NCI-H2196 (cell line): ENCODE data around the gene CCL25.
"Not testable (repeated sequence)": the region's sequence is repeated elsewhere in the genome, so short reads cannot be mapped to it uniquely, and the experiment has no call there.

ENCODE experiments used
- DNase-seq: peaks from one replicate; lab custom pipeline; 2025; ENCODE audit not compliant: unreplicated experiment; lab: John Stamatoyannopoulos, UW

Gene CCL25, protein sequence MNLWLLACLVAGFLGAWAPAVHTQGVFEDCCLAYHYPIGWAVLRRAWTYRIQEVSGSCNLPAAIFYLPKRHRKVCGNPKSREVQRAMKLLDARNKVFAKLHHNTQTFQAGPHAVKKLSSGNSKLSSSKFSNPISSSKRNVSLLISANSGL

GRCh38 chr19:8052464-8052859 is at the start of gene CCL25:
Gene CCL25 (plus strand): TSS chr19:8052760. CDS start chr19:8053050, 290 bp downstream.
- no peak for DNase-seq

- DNase-seq, result no peak
These were observed 48.6 kb upstream of the CCL25 start for GRCh38 chr19:8004001-8004400.

DNA sequence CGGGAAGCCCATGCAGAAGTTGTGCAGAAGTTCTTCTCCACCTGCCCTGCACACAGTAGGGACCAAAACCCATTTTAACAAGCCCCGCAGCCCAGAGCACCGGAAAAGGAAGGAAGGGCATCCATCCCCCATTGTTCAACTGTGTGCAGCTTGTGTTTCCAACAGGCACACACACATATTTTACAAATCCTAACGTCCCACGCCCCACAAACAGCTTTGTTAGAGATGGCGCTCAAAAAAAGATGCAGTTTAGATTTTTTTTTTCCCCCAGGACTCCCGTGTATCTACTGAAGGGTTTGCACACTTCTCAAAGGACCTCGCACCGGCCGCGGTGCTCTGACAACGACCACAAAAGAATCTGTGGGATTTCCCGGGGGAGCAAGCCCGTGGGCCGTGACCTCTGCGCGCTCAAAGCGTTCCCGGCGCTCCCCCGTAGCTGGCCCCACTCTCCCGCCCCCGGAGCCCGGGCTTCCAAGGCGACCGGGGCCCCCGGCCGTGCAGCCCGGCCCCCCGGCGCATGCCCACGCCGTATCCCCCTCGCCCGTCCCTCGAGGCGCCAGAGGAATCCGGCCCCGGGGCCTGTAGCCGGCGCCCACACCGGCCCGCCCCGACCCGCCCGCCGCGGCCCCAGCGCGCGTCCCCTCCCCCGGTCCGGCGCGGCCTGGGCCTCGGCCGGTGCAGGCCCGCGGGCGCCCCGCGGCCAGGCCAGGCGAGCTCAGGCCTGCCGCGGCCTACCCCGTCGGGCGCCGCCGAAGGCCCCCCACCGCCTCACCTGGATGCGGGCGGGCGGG is 47.6 kb upstream of the CCL25 start:
- DNase-seq, result no peak

- DNase-seq, result peak; percentile 94
These were observed 46.9 kb upstream of the CCL25 start, which contains the start of gene ELAVL1 for GRCh38 chr19:8005534-8006256. Gene ELAVL1 (minus strand): TSS chr19:8005641. CDS start chr19:7991815, 13,826 bp downstream.

- no peak for DNase-seq
These were observed 34.8 kb upstream of the CCL25 start for GRCh38 chr19:8017808-8018207.

DNA sequence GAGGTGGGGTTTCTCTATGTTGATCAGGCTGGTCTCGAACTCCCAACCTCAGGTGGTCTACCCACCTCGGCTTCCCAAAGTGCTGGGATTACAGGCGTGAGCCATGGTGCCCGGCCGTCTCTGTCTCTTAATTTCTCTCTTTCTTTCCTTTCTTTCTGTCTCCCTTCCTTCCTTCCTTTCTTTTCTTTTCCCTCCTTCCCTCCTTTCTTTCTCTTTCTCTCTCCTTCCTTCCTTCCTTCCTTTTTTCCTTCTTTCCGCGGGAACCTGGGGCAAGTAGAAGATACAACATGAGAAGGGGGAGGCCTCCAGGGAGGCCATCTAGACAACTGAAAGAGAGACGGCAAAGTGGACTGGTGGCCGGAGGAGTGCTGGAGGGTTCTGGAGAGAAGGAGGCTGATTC is 31.9 kb upstream of the CCL25 start:
- no peak for DNase-seq

DNA sequence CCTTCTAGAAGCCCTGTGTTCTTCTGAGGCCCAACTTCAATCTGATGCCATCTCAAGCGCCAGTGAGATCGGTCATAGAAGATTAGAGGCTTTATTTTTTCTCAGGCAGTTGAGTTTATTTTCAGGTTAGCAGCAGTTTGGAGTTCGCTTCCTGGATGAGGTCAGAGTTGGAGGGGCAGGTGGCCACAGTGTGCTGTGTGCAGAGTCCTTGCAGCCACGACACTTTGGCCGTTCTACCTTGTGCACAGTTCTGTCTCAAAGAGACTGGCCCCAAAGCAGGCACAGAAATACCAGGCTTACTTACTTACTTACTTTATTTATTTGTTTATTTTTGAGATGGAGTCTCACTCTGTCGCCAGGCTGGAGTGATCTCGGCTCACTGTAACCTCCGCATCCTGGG is 31.2 kb upstream of the CCL25 start:
- no peak for DNase-seq

DNA sequence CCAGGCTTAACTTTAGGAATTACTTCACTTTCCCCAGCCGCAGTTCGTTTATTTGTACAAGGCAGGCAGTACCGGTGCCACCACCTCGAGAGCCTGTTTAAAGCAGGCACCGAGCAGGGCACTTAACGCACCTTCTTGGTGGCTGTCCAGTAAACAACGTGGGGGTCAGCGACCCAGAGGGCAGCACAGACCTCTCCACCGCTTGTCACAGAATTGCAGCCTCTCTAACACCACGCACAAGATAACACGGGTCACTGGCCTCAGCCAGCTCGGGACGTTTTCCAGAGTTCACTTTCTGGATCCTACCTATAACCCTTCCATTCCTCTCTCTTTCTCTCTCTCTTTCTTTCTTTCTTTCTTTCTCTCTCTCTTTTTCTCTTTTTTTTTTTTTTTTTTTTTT is 30.3 kb upstream of the CCL25 start:
- no peak for DNase-seq

- no peak for DNase-seq
These were observed 29.2 kb upstream of the CCL25 start for GRCh38 chr19:8023371-8023770.

- not testable (repeated sequence) for DNase-seq
These were observed 28.3 kb upstream of the CCL25 start for GRCh38 chr19:8024256-8024655.

DNA sequence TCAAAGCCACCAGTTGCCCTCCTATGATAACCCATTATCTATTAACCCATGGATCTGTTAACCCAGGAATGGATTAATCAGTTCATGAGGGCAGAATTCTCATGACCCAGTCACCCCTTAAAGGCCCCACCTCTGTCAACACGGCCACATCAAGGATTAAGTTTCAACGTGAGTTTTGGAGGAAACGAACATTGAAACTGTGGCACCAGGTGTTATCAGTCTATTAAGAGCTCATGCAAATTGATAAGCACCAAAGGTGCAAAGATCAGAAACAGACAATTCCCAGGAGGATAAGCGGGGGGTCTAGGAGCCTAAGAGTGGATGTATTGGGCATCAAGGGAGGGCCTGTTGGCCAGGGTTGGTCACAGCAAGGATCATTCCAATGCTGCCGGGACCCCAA is 27.2 kb upstream of the CCL25 start:
- no peak for DNase-seq

- no peak for DNase-seq
These were observed 23.5 kb upstream of the CCL25 start for GRCh38 chr19:8028951-8029491.

DNA sequence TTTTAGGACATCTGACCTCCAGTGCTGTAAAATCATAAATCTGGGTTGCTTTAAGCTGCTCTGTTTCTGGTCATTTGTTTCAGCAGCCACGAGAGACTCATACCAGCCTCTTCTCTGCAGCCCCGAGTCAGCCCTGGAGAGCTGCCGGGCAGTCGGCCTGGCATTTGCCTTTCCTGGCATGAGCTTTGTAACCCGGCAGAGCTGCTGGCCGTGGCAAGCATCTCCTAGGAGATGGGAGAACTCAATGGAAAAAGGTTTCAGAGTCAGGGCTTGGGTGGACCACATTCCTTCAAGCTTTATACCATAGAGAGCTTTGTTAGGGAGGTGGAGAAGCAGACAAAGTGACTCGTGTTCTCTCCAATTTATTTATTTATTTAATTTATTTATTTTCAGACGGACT is 21.6 kb upstream of the CCL25 start:
- DNase-seq, result no peak

DNA sequence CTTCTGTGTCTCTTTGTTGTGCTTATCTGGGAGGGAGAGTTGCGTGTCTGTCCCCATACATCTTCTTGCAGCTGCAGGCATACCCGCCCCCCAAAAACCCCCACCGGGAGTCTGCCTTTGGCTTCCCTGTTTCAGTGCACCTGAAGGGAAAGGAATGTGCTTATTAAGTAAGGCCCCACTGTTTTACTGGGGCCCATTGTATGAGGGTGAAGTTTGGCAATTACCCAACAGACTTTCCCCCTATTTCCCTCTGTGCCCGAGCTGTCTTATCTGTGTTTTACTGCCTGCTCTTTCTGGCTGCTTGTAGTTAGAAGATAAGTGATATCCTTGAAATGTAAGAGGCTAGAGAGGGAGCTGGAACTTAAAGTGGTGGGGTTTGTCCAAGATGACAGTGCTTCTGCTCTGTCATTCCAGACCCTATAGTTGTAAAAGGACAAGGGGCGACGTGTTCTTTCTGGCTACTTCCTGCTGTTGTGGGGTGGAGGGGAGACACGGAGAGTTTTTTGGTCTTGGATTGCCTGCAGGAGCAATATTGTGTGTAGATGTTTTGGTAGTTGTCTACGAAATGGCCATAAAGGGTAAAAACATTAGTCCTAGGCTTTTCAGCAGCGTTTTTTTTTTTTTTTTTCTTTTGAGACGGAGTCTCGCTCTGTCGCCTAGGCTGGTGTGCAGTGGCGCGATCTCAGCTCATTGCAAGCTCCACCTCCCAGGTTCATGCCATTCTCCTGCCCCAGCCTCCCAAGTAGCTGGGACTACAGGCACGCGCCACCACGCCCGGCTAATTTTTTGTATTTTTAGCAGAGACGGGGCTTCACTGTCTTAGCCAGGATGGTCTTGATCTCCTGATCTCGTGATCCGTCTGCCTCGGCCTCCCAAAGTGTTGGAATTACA is 19.0 kb upstream of the CCL25 start:
- DNase-seq, result not testable (repeated sequence)

- DNase-seq, result no peak
These were observed 18.4 kb upstream of the CCL25 start for GRCh38 chr19:8034178-8034525.

GRCh38 chr19:8036434-8037099 is 16.0 kb upstream of the CCL25 start:
- DNase-seq, result peak; percentile 53

GRCh38 chr19:8038815-8039214 is 13.7 kb upstream of the CCL25 start:
- no peak for DNase-seq

DNA sequence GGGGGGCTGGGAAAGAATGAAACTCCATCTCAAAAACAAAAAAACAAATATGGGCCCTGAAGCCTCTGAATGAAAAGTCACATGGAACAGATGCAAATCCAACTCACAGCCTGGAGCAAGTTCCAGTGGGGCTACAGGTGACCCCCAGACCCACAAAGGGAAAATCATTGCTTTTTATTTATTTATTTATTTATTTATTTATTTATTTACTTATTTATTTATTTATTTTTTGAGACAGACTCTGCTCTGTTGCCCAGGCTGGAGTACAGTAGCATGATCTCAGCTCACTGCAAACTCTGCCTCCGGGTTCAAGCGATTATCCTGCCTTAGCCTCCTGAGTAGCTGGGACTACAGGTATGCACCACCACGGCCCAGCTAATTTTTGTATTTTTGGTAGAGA is 13.3 kb upstream of the CCL25 start:
- DNase-seq, result no peak

DNA sequence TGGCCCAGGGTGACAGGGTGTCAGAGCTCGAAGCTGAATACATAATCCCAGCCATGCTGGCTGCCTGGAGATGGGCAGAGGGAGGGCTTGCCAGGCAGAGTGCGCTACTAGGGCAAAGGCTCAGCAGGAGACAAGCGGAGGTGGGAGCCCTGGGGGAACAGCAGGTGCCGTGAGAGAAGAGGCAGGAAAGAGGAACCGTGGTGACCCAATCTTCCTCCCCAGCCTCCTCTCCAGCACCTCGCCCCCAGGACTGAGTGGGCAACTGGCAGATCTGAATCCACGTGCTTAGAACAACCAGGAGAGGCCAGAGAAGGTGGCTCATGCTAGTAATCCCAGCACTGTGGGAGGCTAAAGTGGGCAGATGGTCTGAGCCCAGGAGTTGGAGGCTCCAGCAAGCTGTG is 11.0 kb upstream of the CCL25 start:
- no peak for DNase-seq

- DNase-seq, result no peak
These were observed 9.7 kb upstream of the CCL25 start for GRCh38 chr19:8042900-8043299.
